Measurements from ENCODE around the gene SYTL3. TPM values are rescaled to one million over a fixed set of nuclear protein-coding genes. Genes with fewer than 3 reads are reported as not detected.

The SYTL3 gene
- total and polyA plus RNA-seq, 9 of the 15 experiments (the other 6 are each of a cell fraction or from before 2014, with no cell fraction given): 0.04 to 0.46 (median 0.17) TPM; not detected in 1

- no peak for TF ChIP-seq ZNF41 (CRISPR knock-in tag; conservative IDR thresholded peaks at IDR 0.05)
- no peak for TF ChIP-seq ZNF764 (CRISPR knock-in tag; IDR thresholded peaks at IDR 0.05; ENCODE audit: low read depth)
These were observed 135.2 kb downstream of the SYTL3 start for GRCh38 chr6:158785036-158785435.

GRCh38 chr6:158786645-158787304, 136.9 kb downstream of the SYTL3 start:
- H3K9me1 ChIP-seq (ENCODE audit: control insufficient read depth, insufficient read depth, low read length): no peaks in the 10 kb centered on the region
- 0 out of 2 replicates have a peak, but pooled peaks cover 4% of the 10 kb centered on the region for H4K20me1 ChIP-seq (replicated peaks; ENCODE audit: control insufficient read depth, insufficient read depth, low read length)
- no peaks in the 10 kb centered on the region for H3K4me1 ChIP-seq (replicated peaks in 1 of 2; ENCODE audit: control insufficient read depth in 2 of 2, insufficient read depth in 2 of 2, low read length in 2 of 2)
- H3K36me3 ChIP-seq (ENCODE audit: control insufficient read depth, insufficient read depth, low read length): peaks cover 82% of the 10 kb centered on the region
- H3K27me3 ChIP-seq (ENCODE audit: control insufficient read depth in 2 of 2, insufficient read depth in 2 of 2, low read length in 2 of 2): no peaks in the 10 kb centered on the region
- peaks cover 28% of the 10 kb centered on the region for H3K79me2 ChIP-seq (ENCODE audit: control insufficient read depth, insufficient read depth, low read length)
- no peak for ATAC-seq
- ChIA-PET CTCF (ENCODE audit: low intra/inter-chr PET ratio) (no interaction called here), POLR2A (no interaction called here)
- H3K4me2 ChIP-seq (ENCODE audit: insufficient read depth, low read length): no peak overlapping the region
- intact Hi-C loops (cut with micrococcal nuclease) (no loop called here), in situ Hi-C loops (cut with MboI) (loop anchor here (10.0 kb wide), 1 partner anchor 318 kb away; no protein-coding TSS in a partner anchor)
- 90% methylated on average over 6 of the region's 6 CpGs for WGBS (ENCODE audit: insufficient coverage, low coverage, missing lambda C conversion rate)
- H3K4me3 ChIP-seq: no peak overlapping the region
- no peak overlapping the region for H2AFZ ChIP-seq (ENCODE audit: low read depth, low read length)
- no peak for DNase-seq (ENCODE audit: extremely low read depth in 1 of 4, low spot score in 3 of 4)
- BruUV-seq (replicated peaks): no TSS peak
- no peaks in the 10 kb centered on the region for H3K9me3 ChIP-seq (replicated peaks; ENCODE audit: control insufficient read depth, insufficient read depth, low read depth, low read length)
- H3K27ac ChIP-seq (ENCODE audit: extremely low read depth, low read depth, low read length): no peak overlapping the region
- H3K9ac ChIP-seq (ENCODE audit: insufficient read depth in 1 of 2, low read depth in 2 of 2, low read length in 2 of 2): no peak overlapping the region
- FAIRE-seq: no peak
- no peak for TF ChIP-seq ZNF184 (CRISPR knock-in tag; IDR thresholded peaks at IDR 0.05)
- no peak for TF ChIP-seq THAP7 (CRISPR knock-in tag; IDR thresholded peaks at IDR 0.05)
- TF ChIP-seq HNRNPH1 (optimal IDR thresholded peaks at IDR 0.05; ENCODE audit: low read depth, low read length): no peak
- TF ChIP-seq CHAMP1 (IDR thresholded peaks at IDR 0.05): no peak
- no peak for TF ChIP-seq ZNF384 (IDR thresholded peaks at IDR 0.05; ENCODE audit: low read depth, low read length)
- no peak for TF ChIP-seq MEF2A (IDR thresholded peaks at IDR 0.05; ENCODE audit: control insufficient read depth, low read depth, low read length)
- no peak for TF ChIP-seq ETV1 (tag; conservative IDR thresholded peaks at IDR 0.05; ENCODE audit: low read depth)

More at GRCh38 chr6:158785036-158785435, 135.2 kb downstream of the SYTL3 start:
- CTCF ChIA-PET (ENCODE audit: low intra/inter-chr PET ratio): no interaction called here
- H4K20me1 ChIP-seq (replicated peaks; ENCODE audit: control insufficient read depth, insufficient read depth, low read length): no peaks in the 10 kb centered on the region
- H3K27me3 ChIP-seq (ENCODE audit: control insufficient read depth in 2 of 2, insufficient read depth in 2 of 2, low read length in 2 of 2): no peaks in the 10 kb centered on the region
- 92% methylated on average over 12 of the region's 12 CpGs for WGBS (ENCODE audit: insufficient coverage, low coverage, missing lambda C conversion rate)
- peaks cover 13% of the 10 kb centered on the region for H3K79me2 ChIP-seq (ENCODE audit: control insufficient read depth, insufficient read depth, low read length)
- no peak for DNase-seq (ENCODE audit: extremely low read depth in 1 of 4, low spot score in 3 of 4)
- in situ Hi-C loops (cut with MboI): loop anchor here (10.0 kb wide), 1 partner anchor 320 kb away; no protein-coding TSS in a partner anchor
- no peak for ATAC-seq
- no peak overlapping the region for H3K4me2 ChIP-seq (ENCODE audit: insufficient read depth, low read length)
- no peak overlapping the region for H2AFZ ChIP-seq (ENCODE audit: low read depth, low read length)
- peaks cover 98% of the 10 kb centered on the region for H3K36me3 ChIP-seq (ENCODE audit: control insufficient read depth, insufficient read depth, low read length)
- H3K27ac ChIP-seq (ENCODE audit: extremely low read depth, low read depth, low read length): no peak overlapping the region
- no peaks in the 10 kb centered on the region for H3K4me1 ChIP-seq (replicated peaks in 1 of 2; ENCODE audit: control insufficient read depth in 2 of 2, insufficient read depth in 2 of 2, low read length in 2 of 2)
- H3K9me1 ChIP-seq (ENCODE audit: control insufficient read depth, insufficient read depth, low read length): no peaks in the 10 kb centered on the region
- intact Hi-C loops (cut with micrococcal nuclease): no loop called here
- POLR2A ChIA-PET: interaction anchor here (0.6 kb wide), 1 partner anchor 54 kb away, joined by 3 read pairs; no protein-coding TSS in a partner anchor
- no peak for FAIRE-seq
- no peak overlapping the region for H3K9ac ChIP-seq (ENCODE audit: insufficient read depth in 1 of 2, low read depth in 2 of 2, low read length in 2 of 2)
- no TSS peak for BruUV-seq (replicated peaks)
- H3K4me3 ChIP-seq: no peak overlapping the region
- no peaks in the 10 kb centered on the region for H3K9me3 ChIP-seq (replicated peaks; ENCODE audit: control insufficient read depth, insufficient read depth, low read depth, low read length)

All from K562 (cell line).